ENCODE results near the gene MSI2.

DNA sequence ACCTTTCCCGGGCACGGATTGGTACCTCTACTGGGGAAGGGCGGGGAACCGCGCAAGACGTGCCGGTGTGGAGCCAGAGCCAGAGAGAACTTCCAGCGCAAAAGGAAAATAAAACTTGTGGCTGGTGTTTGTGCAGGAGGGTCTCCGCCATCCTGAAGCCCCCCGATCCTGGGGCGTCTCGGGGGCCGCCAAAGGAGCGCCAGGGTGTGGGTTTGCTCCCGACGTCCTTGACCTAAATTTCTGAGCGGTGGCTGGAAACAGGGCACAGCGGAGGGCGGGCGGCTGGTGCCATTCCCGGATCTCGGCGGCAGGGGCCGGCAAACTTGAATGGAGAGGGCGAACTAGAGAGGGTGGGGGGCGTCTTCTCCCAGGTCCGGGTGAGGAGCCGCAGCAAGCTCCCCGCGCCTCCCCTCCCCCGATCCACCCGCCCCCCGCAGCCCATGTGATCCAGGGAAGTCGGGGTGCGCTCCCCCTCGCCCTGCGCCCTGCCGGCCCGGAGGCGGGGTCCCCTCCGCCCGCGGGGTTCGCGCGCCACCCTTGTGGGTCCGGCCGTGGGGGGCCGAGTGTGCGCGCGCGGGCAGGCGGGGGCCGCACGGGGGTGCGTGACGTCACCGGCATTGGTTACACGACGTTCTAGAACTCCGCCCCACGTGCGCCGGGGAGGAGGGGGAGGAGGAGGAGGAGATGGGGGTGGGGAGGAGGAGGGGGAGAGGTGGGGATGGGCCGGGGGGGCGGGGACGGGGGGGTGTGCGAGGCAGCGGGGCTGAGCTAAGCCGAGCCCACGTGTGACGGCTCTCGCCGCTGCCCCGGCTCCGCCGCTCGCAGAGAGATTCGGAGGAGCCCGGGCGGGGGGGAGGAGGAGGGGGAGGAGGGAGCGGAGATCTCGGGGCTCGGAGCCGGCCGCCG lies at the start of gene MSI2:
- TF ChIP-seq POLR2AphosphoS5 (IDR thresholded peaks at IDR 0.05; ENCODE audit: low read depth, low read length) (no peak), POLR2A (IDR thresholded peaks at IDR 0.05; ENCODE audit: low read depth, low read length) (no peak)
